GM21360 (cell line): ENCODE results near the gene SIPA1L3.
A peak's percentile ranks its signal among the peaks of the same experiment; 100 is the strongest.

Experiments
- ATAC-seq: cut with Tn5 transposase; IDR thresholded peaks from one replicate; pipeline ENCODE4 v1.9.1; 2021; ENCODE audit warnings: mild to moderate bottlenecking, moderate library complexity; ENCODE audit not compliant: unreplicated experiment

Gene SIPA1L3

DNA sequence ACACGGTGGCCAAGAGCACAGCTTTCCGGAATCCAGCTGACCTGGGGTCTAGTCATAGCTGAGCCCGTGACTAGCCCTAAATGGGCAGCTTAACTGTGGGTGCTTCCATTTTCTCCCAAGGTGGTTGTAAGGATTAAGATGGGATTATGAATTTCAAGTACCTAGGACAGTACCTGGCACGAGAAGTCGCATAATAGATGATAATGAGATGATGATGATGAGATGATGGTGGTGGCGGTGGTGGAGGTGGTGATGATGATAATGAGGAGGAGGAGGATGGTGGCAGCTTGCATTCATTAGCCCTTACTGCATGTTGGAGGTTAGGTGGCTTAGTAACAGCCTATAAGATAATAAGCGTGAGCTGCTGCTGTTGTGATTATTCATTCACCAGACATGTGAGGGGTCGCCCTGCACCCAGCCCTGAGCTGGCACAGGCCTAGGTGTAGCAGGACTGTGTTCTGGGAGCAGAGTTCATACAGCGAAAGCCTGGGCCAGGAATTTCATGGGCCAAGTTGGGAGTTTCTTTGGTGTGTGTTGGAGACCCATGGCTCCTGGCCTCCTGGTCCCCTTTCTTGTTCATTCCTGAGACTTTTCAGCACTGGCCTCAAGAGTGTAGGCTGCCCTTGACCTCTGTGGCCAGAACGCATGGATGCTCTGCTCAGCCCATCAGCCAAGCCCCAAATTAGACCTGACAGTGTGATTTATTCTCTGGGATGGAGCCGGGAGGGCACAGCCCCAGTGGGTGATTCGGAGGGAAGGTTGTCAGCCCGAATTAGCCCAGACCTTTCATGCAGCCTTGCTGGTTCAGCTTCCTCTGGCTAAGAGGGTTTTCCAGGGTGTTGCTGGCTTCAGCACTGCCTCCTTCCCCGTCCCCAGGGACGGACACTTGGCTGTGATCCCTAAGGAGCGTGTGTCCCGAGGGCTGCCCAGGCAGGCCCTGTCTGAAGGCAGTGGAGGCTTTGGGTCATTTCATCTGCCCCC lies 128.8 kb downstream of the SIPA1L3 start:
- ATAC-seq, result no peak

DNA sequence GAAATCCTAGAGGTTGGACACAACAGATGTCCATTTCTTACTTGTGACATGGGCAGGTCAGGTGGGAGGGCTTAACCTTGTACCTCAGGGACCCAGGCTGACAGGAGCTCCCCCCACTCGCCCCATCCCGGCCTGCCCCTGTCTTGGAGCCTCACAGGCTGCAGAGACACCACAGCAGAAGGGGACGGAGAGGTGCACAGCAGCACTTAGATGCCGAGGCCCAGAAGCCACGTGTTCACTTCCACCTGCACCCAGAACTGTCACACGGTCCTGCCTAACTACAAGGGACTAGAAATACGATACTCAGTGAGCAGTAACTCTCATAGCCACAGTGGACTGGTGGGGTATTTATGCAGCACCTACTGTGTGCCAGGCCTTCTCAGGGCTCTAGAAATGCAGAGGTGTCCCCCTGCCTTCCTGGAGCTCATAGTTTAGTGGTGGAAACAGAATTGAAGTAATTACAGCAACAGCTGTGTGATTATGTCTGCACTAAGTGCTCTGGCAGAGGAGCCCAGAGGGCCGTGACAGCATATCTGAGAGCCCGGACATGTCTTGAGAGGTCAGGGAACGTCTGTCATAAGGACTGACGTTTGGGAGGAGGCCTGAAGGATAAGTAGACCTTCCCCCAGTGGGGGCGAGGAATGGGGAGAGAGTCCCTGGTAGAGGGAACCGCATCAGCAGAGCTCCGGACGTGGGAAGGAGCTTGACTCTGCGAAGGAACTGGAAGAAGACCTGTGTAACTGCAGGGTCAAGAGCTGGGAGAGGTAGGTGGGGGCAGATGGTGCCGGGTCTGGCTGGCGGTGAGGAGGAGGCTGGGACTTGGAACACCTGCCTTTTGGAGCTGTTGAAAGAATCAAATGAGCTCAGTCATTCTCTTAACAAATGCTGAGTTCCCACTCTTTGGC lies 130.0 kb downstream of the SIPA1L3 start:
- ATAC-seq, result no peak

- ATAC-seq, result no peak
These were observed 133.0 kb downstream of the SIPA1L3 start for GRCh38 chr19:38039966-38040365.

DNA sequence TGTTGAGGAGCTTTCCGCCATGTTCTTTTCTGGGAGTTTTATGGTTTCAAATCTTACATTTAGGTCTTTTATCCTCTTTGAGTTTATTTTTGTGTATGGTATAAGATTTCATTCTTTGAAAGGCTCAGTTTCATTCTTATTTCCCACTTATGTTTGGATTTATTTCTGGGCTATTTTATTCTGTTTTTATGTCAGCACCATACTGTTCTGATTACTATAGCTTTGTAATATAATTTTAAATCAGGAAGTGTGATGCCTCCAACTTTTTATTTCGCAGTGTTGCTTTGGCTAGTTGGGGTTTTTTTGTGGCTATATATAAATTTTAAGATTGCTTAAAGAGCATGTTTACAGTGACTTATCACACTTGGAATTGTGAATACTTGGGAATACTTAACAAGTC lies 135.1 kb downstream of the SIPA1L3 start:
- ATAC-seq, result no peak

- ATAC-seq, result no peak
These were observed 136.7 kb downstream of the SIPA1L3 start for GRCh38 chr19:38043649-38044144.

DNA sequence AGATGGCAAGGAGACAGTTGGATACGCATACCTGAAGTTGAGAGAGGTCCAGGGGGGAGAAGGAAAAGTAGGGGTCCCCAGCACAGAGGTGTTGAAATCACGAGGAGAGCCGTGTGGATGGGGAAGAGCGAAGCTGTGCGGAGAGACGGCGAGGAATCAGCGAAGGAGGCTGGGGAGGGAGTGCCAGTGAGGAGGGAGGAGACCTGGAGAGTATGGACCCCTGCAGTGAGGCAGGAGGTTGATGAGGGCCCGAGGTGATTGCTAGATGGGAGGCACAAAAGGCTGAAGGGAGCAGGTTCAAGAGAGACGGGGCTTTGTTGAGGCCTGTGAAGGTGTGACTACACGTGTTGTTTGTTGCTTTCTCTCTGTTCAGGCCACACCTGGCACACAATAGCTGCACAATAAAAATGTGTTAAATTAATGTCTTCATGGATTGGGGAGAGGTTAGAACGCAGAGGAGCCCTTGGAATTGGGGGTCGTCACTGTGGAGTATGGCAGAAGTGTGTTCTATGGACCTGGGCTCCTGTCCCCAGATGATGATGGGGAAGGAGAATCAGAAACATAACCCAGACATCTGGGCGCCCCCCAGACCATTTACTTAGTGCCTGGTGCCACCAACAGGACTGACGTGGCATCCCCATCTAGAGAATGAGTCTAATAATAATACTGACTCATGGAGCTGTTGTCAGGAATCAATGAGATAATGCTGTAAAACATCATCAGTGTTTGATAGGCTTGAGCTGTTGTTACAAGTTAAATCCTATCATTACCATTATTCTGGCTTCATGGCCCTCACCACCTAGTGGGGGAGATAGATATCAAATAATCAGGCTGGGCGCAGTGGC lies 137.5 kb downstream of the SIPA1L3 start:
- ATAC-seq, result no peak

- no peak for ATAC-seq
These were observed 138.7 kb downstream of the SIPA1L3 start for GRCh38 chr19:38045554-38046253.

GRCh38 chr19:38046254-38047048 lies 139.4 kb downstream of the SIPA1L3 start:
- no peak for ATAC-seq

- no peak for ATAC-seq
These were observed 140.0 kb downstream of the SIPA1L3 start for GRCh38 chr19:38047049-38047438.

DNA sequence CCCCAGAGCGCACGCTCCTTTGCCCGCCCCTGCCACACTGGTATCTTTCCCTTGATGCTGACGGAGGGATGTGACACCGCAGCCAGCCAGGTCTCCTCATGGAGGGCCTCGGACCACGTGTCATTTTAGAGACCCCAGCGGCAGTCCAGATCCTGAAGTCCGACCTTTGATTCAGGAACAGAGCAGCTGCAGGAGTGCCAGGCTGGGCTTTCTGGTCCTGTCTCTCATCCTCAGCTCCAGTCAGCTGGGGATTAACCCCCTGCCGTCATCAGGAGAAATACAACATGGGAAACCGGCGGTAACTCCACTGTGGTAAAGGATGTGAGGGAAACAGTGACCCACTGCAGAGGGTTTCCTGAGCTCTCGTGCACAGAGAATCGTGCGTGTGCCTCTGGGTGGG lies 140.6 kb downstream of the SIPA1L3 start:
- ATAC-seq, result no peak

- ATAC-seq, result peak; percentile 31
These were observed 142.2 kb downstream of the SIPA1L3 start for GRCh38 chr19:38049105-38049649.

DNA sequence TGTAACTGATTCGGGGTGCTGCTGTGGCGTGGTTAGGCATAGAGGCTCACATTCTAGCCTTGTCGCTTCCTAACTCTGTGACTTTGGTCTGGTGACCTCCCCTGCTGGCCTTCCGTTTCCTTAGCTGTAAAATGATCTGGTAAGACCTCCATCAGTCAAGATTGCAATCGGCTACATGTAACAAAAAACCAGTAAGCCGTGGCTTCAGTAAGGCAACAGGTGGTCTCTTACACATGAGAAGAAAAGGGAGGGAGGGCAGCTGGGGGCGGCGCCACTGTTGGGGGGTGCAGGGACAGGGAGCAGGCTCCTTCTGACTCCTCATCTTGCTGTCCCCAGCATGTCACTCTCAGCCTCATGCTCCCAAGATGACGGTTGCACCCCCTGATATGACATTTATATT lies 148.0 kb downstream of the SIPA1L3 start:
- ATAC-seq, result no peak

DNA sequence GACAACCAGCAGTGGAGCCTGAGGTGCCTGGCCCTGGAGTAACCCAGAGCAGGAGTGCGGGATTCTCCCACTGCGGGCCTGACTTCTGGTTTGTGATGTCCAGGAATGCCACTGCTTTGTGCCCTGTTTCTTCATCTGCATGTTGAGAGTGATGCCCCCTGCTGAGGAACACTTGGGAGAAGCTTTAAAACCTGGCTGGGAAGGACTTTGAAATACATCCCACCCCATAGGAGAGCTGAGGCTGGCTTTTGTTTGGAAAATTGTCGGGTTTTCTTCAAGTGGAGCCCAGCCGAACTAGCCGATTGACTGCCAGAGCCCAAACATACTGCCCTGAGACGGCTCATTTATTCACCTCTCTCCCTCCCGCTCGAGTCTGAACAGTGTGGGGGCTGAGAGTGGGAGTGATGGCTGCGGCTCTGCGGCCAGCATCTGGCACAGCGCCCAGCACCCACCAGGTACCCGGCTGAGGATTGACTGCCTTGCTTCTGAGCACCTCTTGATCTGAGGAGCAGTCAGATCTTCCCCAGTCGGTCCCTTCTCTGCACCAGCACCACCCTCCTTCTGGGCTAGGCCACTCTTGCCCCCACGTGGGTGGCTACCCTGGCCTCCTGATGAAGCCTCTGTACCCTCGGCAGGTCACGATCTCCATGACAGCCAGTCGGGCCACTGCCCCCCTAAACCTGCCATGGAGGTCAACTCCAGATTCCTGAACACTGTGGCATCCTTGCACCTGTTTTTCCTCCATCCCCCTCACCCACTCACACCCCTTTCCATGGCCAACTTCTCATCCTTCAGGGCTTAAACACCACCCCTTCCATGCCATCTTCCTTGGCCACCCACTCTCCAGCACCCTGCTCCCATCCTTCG lies 148.9 kb downstream of the SIPA1L3 start:
- ATAC-seq, result no peak

GRCh38 chr19:38056646-38057045 lies 149.6 kb downstream of the SIPA1L3 start:
- ATAC-seq, result no peak

- ATAC-seq, result no peak
These were observed 151.1 kb downstream of the SIPA1L3 start for GRCh38 chr19:38057959-38058690.

GRCh38 chr19:38059897-38060296 lies 152.9 kb downstream of the SIPA1L3 start:
- no peak for ATAC-seq

- no peak for ATAC-seq
These were observed 153.3 kb downstream of the SIPA1L3 start for GRCh38 chr19:38060331-38060730.
